SK-N-SH treated with all-trans-retinoic acid at 6 μM for 48 hours (cell line): ENCODE results near the gene ORM1.

ENCODE experiments used
- ATAC-seq: fragments of 200-7000 bp; cut with Tn5 transposase; 3 replicates; pipeline ENCODE4 v1.9.1; 2020; ENCODE audit warnings: mild to moderate bottlenecking, moderate library complexity
- ARNTL ChIP-seq: fragments of 450-650 bp; formaldehyde crosslinking; IDR thresholded peaks from 2 replicates; pipeline ENCODE4 v1.5.0; 2020; ENCODE audit warnings: low read depth, mild to moderate bottlenecking, moderate library complexity, borderline replicate concordance
- BACH2 ChIP-seq: fragments of 250-450 bp; sonication (Bioruptor Pico); IDR thresholded peaks from 2 replicates; pipeline ENCODE4 v1.9.0; 2021; ENCODE audit warnings: mild to moderate bottlenecking, borderline replicate concordance
- CSDC2 ChIP-seq: fragments of 250-450 bp; sonication (Bioruptor Pico); IDR thresholded peaks from 2 replicates; pipeline ENCODE4 v1.5.0; 2020; ENCODE audit warnings: mild to moderate bottlenecking, moderate library complexity
- ESRRG ChIP-seq: fragments of 250-450 bp; sonication (Bioruptor Pico); IDR thresholded peaks from 2 replicates; pipeline ENCODE4 v1.6.1; 2021; ENCODE audit warnings: mild to moderate bottlenecking
- GLIS3 ChIP-seq: fragments of 250-450 bp; sonication (Bioruptor Pico); IDR thresholded peaks from 2 replicates; pipeline ENCODE4 v1.5.0; 2020; ENCODE audit warnings: mild to moderate bottlenecking, moderate library complexity
- ISL1 ChIP-seq: fragments of 250-450 bp; sonication (Bioruptor Pico); IDR thresholded peaks from 2 replicates; pipeline ENCODE4 v2.1.2; 2022; ENCODE audit warnings: mild to moderate bottlenecking, moderate library complexity
- OSR1 ChIP-seq: fragments of 250-450 bp; sonication (Bioruptor Pico); IDR thresholded peaks from 2 replicates; pipeline ENCODE4 v1.8.0; 2022; ENCODE audit warnings: moderate library complexity, mild to moderate bottlenecking, inconsistent platforms
- PPARA ChIP-seq: fragments of 250-450 bp; sonication (Bioruptor Pico); IDR thresholded peaks from 2 replicates; pipeline ENCODE4 v1.5.0; 2020; ENCODE audit warnings: mild to moderate bottlenecking, borderline replicate concordance
- RARB ChIP-seq: fragments of 250-450 bp; sonication (Bioruptor Pico); IDR thresholded peaks from 2 replicates; pipeline ENCODE4 v1.8.0; 2021; ENCODE audit warnings: mild to moderate bottlenecking, moderate library complexity
- TCF4 ChIP-seq: fragments of 250-450 bp; sonication (Bioruptor Pico); IDR thresholded peaks from 2 replicates; pipeline ENCODE4 v1.8.0; 2021; ENCODE audit warnings: mild to moderate bottlenecking, moderate library complexity, borderline replicate concordance
- TOX ChIP-seq: fragments of 250-450 bp; sonication (Bioruptor Pico); IDR thresholded peaks from 2 replicates; pipeline ENCODE4 v1.8.0; 2021; ENCODE audit warnings: mild to moderate bottlenecking, moderate library complexity, borderline replicate concordance
- ZFP3 ChIP-seq: fragments of 250-450 bp; sonication (Bioruptor Pico); IDR thresholded peaks from 2 replicates; pipeline ENCODE4 v1.5.0; 2020; ENCODE audit warnings: mild to moderate bottlenecking, moderate library complexity
- ZFP30 ChIP-seq: fragments of 450-650 bp; formaldehyde crosslinking; IDR thresholded peaks from 2 replicates; pipeline ENCODE4 v1.5.0; 2022; ENCODE audit warnings: mild to moderate bottlenecking, moderate library complexity
- ZNF565 ChIP-seq: fragments of 450-650 bp; formaldehyde crosslinking; conservative IDR thresholded peaks from 2 replicates; pipeline ENCODE4 v1.5.0; 2020; ENCODE audit warnings: low read depth, mild to moderate bottlenecking, moderate library complexity
- ZNF70 ChIP-seq: fragments of 450-650 bp; formaldehyde crosslinking; IDR thresholded peaks from 2 replicates; pipeline ENCODE4 v1.5.0; 2020; ENCODE audit warnings: mild to moderate bottlenecking, moderate library complexity
- ZNF8 ChIP-seq: fragments of 450-650 bp; formaldehyde crosslinking; IDR thresholded peaks from 2 replicates; pipeline ENCODE4 v1.5.0; 2020; ENCODE audit warnings: mild to moderate bottlenecking, moderate library complexity
- TF ChIP-seq, protein P1 (sequence below): fragments of 250-450 bp; sonication (Bioruptor Pico); IDR thresholded peaks from 2 replicates; pipeline ENCODE4 v1.5.1; 2021; ENCODE audit warnings: mild to moderate bottlenecking, moderate library complexity
- TF ChIP-seq, protein P2 (sequence below): fragments of 250-450 bp; sonication (Bioruptor Pico); IDR thresholded peaks from 2 replicates; pipeline ENCODE4 v1.5.1; 2020; ENCODE audit warnings: low read depth, mild to moderate bottlenecking, moderate library complexity
- TF ChIP-seq, protein P3 (sequence below): fragments of 250-450 bp; sonication (Bioruptor Pico); IDR thresholded peaks from 2 replicates; pipeline ENCODE4 v1.8.0; 2020; ENCODE audit warnings: mild to moderate bottlenecking, moderate library complexity, borderline replicate concordance
- TF ChIP-seq, protein P4 (sequence below): fragments of 250-450 bp; sonication (Bioruptor Pico); IDR thresholded peaks from 2 replicates; pipeline ENCODE4 v1.8.0; 2021; ENCODE audit warnings: low read depth, mild to moderate bottlenecking, moderate library complexity, borderline replicate concordance
- TF ChIP-seq, protein P5 (sequence below): fragments of 250-450 bp; sonication (Bioruptor Pico); IDR thresholded peaks from 2 replicates; pipeline ENCODE4 v1.5.0; 2020; ENCODE audit warnings: mild to moderate bottlenecking, moderate library complexity

Gene ORM1

DNA sequence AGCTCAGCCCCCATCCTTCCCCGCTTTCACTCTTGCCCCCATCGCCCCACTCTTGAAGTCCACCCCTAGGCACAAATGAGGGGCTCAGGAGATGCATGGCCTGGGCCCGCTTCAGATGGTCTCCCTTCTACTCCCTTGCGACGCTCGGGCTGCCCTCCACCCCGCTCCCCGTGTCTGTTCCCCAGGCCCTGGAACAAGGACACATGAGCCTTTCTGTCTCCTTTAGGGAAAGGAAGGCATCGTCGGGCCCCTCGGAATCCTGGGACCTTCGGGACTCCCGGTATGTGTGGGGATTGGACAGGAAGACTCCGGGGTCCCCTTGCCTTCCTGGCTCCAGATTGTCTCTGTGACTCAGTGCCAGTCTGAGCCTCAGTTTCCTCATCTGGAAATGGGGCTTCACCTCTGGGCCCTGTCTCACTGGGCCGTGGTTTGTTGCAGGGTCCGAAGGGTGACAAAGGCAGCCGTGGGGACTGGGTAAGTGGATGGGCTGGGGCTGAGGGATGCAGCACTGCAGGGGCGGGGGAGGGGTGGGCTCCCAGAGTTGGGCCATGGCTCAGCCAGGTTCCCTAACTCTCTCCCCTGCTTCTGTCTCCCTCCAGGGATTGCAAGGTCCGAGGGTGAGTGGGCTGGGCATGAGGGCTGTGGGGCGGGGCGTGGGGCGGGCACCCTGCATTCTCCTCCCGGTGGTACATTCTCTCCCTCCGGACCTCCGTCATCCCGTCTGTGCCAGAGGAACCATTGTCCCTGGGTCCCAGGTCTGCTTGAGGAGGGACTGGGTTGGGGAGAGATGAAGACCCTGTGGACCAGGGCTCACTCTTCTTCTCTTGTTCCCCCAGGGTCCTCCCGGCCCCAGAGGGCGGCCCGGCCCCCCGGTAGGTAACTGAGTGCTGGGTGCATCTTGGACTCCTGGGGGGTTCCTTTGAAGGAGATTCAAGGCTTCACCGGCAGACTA lies 21.8 kb upstream of the ORM1 start:
- no peak for ATAC-seq
- TF ChIP-seq BACH2 (CRISPR knock-in tag) (no peak), ZFP30 (CRISPR knock-in tag) (no peak), OSR1 (CRISPR knock-in tag) (no peak), TOX (no peak), RARB (CRISPR knock-in tag) (no peak), PPARA (no peak), CSDC2 (CRISPR knock-in tag) (no peak), TCF4 (CRISPR knock-in tag) (no peak), ESRRG (no peak), ZFP3 (CRISPR knock-in tag) (no peak), ISL1 (no peak), ZNF70 (no peak)
- TF ChIP-seq, protein P1, sequence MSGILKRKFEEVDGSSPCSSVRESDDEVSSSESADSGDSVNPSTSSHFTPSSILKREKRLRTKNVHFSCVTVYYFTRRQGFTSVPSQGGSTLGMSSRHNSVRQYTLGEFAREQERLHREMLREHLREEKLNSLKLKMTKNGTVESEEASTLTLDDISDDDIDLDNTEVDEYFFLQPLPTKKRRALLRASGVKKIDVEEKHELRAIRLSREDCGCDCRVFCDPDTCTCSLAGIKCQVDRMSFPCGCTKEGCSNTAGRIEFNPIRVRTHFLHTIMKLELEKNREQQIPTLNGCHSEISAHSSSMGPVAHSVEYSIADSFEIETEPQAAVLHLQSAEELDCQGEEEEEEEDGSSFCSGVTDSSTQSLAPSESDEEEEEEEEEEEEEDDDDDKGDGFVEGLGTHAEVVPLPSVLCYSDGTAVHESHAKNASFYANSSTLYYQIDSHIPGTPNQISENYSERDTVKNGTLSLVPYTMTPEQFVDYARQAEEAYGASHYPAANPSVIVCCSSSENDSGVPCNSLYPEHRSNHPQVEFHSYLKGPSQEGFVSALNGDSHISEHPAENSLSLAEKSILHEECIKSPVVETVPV: no peak
- TF ChIP-seq, protein P2, sequence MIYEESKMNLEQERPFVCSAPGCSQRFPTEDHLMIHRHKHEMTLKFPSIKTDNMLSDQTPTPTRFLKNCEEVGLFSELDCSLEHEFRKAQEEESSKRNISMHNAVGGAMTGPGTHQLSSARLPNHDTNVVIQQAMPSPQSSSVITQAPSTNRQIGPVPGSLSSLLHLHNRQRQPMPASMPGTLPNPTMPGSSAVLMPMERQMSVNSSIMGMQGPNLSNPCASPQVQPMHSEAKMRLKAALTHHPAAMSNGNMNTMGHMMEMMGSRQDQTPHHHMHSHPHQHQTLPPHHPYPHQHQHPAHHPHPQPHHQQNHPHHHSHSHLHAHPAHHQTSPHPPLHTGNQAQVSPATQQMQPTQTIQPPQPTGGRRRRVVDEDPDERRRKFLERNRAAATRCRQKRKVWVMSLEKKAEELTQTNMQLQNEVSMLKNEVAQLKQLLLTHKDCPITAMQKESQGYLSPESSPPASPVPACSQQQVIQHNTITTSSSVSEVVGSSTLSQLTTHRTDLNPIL (CRISPR knock-in tag): no peak
- TF ChIP-seq, protein P3, sequence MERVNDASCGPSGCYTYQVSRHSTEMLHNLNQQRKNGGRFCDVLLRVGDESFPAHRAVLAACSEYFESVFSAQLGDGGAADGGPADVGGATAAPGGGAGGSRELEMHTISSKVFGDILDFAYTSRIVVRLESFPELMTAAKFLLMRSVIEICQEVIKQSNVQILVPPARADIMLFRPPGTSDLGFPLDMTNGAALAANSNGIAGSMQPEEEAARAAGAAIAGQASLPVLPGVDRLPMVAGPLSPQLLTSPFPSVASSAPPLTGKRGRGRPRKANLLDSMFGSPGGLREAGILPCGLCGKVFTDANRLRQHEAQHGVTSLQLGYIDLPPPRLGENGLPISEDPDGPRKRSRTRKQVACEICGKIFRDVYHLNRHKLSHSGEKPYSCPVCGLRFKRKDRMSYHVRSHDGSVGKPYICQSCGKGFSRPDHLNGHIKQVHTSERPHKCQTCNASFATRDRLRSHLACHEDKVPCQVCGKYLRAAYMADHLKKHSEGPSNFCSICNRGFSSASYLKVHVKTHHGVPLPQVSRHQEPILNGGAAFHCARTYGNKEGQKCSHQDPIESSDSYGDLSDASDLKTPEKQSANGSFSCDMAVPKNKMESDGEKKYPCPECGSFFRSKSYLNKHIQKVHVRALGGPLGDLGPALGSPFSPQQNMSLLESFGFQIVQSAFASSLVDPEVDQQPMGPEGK: no peak
- TF ChIP-seq, protein P4, sequence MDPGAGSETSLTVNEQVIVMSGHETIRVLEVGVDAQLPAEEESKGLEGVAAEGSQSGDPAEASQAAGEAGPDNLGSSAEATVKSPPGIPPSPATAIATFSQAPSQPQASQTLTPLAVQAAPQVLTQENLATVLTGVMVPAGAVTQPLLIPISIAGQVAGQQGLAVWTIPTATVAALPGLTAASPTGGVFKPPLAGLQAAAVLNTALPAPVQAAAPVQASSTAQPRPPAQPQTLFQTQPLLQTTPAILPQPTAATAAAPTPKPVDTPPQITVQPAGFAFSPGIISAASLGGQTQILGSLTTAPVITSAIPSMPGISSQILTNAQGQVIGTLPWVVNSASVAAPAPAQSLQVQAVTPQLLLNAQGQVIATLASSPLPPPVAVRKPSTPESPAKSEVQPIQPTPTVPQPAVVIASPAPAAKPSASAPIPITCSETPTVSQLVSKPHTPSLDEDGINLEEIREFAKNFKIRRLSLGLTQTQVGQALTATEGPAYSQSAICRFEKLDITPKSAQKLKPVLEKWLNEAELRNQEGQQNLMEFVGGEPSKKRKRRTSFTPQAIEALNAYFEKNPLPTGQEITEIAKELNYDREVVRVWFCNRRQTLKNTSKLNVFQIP: no peak

DNA sequence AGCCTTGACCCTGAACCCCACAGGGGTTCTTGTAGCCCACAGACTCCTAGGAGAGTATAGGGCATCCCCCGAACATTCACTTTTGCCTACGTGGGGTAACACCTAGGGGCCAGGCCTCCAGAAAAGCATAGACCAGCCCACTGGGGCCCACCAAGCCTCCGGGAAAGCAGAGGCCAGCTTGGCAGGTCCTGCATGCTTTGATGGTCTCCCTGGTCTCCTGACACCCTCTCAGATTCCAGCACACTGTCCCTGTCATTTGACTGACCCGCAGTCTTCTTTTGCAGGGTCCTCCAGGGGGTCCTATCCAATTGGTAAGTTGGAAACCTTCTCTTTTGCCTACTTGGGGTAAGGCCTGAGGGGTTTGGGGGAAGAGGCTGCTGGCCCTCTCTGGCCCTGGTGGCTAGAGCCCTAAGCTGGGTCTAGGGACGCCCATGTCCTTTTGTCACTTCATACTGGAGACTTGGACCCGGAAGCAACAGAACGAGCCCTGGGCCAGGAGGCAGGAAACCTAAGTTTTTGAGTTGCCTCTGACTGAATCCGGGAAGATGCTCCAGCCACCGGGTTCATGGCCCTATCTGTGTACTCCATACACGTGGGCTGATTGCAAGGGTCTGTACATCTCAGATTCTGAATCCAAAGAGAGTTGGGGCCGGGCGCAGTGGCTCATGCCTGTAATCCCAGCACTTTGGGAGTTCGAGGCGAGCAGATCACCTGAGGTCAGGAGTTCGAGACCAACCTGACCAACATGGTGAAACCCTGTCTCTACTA lies 20.9 kb upstream of the ORM1 start:
- no peak for TF ChIP-seq BACH2 (CRISPR knock-in tag)
- TF ChIP-seq, all 23 proteins: peak for 0
- no peak for ATAC-seq

DNA sequence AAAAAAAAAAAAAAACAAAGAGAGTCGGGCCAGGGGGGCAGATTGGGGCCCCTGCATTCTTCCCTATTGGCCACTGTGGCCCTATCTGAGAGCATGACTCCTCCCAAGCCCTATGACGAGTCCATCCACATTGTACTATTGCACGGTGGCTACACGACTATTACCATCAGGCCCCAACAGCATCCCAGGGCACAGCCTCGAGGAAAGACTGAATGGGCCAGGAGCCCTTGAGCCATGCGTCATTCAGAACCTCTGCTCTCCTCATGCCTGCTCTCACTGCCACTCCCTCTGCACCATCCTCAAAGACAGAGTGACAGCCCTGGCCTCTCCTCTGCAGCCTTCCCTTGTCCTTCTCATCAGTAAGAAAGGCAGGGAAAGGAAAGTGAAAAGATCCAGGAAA lies 20.2 kb upstream of the ORM1 start:
- ATAC-seq: no peak
- TF ChIP-seq, protein P5, sequence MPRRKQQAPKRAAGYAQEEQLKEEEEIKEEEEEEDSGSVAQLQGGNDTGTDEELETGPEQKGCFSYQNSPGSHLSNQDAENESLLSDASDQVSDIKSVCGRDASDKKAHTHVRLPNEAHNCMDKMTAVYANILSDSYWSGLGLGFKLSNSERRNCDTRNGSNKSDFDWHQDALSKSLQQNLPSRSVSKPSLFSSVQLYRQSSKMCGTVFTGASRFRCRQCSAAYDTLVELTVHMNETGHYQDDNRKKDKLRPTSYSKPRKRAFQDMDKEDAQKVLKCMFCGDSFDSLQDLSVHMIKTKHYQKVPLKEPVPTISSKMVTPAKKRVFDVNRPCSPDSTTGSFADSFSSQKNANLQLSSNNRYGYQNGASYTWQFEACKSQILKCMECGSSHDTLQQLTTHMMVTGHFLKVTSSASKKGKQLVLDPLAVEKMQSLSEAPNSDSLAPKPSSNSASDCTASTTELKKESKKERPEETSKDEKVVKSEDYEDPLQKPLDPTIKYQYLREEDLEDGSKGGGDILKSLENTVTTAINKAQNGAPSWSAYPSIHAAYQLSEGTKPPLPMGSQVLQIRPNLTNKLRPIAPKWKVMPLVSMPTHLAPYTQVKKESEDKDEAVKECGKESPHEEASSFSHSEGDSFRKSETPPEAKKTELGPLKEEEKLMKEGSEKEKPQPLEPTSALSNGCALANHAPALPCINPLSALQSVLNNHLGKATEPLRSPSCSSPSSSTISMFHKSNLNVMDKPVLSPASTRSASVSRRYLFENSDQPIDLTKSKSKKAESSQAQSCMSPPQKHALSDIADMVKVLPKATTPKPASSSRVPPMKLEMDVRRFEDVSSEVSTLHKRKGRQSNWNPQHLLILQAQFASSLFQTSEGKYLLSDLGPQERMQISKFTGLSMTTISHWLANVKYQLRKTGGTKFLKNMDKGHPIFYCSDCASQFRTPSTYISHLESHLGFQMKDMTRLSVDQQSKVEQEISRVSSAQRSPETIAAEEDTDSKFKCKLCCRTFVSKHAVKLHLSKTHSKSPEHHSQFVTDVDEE (CRISPR knock-in tag): no peak
- TF ChIP-seq ZFP30 (CRISPR knock-in tag): no peak
- no peak for TF ChIP-seq ARNTL
- TF ChIP-seq ISL1: no peak
- TF ChIP-seq GLIS3 (CRISPR knock-in tag): no peak
- no peak for TF ChIP-seq ZNF8
- no peak for TF ChIP-seq ZNF565 (CRISPR knock-in tag)
